SW480 (cell line): ENCODE data around the gene TRIM9.

ENCODE experiments used
- DNase-seq: peaks from one replicate; pipeline ENCODE4 v3.0.0-alpha.2; 2016; ENCODE audit warnings: low spot score

Gene TRIM9

DNA sequence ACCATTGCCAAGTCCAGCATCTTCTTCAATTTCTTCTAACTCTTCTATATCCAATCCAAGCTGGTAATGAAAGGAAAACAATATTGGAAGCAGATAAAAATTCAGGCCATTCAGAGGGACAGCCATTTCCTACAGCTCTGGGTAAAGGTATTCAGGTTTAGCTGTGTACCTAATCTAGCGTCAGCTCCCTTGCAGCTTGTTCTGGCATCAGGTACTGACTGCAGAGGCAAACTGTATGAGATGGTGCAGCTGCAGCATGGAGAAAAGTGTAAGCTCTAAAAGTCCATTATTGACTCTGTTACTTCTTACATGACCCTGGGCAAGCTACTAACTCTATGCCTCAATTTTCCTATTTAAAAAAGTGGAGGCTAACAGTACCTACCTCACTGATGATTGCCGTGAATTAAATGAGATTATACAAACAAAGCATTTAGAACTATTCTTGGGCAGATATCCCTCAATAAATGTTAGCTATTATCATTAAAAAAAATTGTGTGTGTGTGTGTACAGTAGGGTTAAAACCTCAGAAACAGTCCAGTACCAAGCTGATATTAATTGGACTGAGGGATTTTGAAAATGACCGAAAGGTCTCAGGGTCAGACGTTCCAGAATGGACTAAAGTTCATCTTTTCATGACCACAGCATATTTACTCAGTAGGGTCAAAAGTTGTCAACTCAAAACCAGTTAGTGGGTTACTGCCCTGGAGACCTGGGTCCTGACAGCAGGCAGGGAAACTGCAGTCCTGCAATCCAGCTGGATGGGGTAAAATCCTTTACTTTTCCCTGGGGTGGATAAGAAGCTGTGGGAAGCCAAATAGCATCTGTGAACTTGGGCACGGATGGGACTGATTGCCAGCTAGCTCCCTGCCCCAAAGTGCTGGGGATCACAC, 159.5 kb downstream of the TRIM9 start:
- no peak for DNase-seq

DNA sequence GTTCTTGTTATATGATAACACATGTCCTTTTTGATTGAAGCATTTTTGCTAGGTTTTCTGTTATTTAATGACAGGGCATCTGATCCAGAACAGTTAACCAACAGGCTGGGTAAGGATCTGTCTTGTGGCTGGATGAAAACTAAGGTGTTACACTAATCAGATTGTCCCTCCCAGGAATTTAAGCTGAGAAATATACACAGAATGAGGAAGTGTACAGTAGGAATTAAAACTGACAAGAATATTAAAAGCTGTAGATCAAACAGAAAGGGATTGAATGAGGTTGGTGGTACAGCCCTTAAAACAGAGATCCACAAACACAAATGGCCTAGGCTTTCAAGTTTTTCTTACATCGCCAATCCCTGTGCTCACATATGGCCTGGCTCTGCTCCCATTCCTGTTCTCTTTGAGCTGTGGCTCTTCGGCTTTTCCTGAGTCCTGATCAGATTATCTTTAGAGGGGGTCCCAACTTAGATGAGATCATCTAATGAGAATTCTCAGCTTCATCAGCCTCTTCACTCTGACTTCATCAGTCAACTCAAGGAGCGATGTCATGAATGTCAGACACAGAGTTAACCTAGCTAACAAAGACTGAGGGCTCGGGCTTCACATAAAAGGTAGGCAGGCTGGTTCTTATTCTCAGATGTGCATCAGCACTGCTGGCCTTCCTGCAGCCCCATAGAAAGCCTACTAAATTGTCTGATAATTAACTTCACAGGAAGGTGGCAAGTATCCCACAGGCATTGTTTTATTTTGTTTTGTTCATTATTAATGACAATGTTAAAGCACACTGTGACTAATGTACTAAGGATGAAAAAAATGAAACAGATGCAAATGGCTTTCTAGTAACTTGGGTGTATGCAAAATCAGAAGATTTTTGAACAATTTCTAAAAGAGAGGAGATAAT, 162.1 kb downstream of the TRIM9 start:
- DNase-seq = no peak

DNA sequence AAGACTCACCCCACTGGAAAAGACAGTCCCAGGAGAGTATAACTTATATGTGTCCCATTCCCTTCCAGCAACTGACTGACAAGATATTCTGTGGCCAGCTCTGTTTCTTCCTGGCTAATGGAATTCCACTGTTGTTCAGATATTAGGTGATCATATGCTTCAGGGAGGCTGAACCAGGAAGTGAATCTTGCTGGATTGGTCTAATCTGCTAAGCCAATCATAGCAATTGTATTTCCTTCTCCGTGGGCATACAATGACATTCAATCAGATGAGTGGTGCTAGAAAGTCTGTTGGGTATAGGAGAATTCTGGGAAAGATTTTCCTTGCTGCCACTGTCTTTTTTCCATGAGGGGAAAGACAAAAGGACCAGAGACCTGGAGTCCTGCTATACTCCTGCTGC, 162.7 kb downstream of the TRIM9 start:
- no peak for DNase-seq

DNA sequence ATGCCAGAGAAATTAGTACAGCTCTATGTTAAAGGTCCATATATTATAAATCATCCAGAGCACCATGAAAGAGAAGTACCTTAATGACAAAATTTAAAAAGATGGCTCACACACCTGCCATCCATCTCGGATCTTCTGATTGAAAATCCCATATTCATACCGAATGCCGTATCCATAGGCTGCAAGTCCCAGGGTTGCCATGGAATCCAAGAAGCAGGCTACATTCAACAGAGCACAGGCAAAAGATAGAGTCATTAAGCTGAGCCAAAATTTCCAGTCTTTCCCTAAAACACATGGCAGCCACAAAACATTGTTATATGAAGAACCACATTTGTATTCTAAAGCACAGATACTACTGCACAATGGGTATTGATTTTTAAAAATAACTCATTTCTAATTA, 163.3 kb downstream of the TRIM9 start:
- no peak for DNase-seq

DNA sequence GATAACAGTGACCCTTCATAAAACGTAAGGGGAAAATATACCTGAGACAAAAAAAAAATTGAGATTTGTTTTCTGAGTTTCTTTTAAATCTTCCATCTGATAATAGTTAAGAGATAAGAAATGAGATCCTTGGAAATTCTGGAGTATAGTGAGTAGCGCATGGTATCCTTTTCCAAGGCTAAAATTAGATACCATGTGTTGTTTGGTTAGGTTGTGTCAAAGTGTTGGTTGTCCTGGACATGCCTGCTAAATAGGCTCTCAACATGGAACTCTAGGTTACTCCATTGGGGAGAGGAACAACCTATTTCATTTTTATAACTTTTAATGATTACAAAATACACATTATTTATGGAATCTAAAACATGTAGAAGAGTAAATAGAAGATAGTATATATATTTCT, 165.4 kb downstream of the TRIM9 start:
- DNase-seq = no peak

DNA sequence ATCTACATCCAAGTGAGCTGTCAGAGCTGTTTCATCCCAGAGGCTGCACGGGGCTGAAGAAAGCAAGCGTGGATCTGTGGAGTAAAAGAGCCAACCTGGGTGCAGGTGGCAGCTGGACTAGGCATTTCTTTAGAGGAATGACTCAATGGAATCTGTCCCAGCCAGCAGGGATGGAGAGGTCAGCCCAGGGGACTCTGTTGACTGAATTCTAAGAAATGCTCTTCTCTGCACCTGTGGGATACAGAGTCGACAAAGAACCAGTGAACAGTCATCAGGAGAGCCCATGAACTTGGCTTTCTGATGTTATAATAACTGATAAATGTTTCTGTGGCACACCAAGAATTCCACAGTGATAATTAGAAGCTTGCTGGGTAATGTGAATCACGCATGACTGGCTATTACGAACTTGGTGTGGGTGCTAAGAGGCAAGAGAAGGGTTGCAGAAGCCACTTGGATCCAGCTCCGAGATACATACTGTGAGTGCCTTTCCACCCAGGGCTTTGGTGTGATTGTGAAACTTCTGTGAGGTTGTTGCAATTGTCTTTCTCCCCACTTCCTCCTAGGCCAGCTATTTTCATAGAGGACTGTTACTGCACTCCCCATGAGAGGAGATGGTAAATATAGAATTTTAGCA, 166.8 kb downstream of the TRIM9 start:
- no peak for DNase-seq

DNA sequence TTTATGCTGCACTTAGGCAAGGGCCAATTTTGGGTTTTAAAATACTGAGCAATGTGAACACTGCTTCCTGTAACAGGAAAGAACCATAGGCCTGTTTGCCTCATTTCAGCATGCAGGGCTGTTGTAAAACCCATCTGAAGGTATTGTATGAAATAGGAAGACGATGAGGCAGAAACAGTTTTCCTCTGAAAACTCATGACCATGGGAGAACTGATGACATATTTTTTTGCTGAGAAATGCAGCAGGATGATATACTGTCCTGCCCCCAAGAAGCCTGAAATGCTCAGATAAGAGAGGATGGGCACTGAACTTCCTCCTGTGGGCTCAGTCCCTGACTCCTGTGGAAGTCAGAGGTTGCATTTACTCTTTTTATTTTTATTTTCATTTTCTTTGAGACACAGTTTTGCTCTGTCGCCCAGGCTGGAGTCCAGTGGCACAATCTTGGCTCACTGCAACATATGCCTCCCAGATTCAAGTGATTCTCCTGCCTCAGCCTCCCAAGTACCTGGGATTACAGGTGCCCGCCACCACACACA, 168.0 kb downstream of the TRIM9 start:
- DNase-seq = no peak
